GM12873 (cell line): ENCODE data around the gene KIAA1671.

ENCODE experiments used
- TF ChIP-seq, protein P1 (sequence below): IDR thresholded peaks from 2 replicates; pipeline ENCODE4 v1.5.1; 2012; ENCODE audit warnings: low read depth, mild to moderate bottlenecking, moderate library complexity, low read length, control low read depth; ENCODE audit not compliant: insufficient read depth; ENCODE audit errors: missing control alignments

The KIAA1671 gene

DNA sequence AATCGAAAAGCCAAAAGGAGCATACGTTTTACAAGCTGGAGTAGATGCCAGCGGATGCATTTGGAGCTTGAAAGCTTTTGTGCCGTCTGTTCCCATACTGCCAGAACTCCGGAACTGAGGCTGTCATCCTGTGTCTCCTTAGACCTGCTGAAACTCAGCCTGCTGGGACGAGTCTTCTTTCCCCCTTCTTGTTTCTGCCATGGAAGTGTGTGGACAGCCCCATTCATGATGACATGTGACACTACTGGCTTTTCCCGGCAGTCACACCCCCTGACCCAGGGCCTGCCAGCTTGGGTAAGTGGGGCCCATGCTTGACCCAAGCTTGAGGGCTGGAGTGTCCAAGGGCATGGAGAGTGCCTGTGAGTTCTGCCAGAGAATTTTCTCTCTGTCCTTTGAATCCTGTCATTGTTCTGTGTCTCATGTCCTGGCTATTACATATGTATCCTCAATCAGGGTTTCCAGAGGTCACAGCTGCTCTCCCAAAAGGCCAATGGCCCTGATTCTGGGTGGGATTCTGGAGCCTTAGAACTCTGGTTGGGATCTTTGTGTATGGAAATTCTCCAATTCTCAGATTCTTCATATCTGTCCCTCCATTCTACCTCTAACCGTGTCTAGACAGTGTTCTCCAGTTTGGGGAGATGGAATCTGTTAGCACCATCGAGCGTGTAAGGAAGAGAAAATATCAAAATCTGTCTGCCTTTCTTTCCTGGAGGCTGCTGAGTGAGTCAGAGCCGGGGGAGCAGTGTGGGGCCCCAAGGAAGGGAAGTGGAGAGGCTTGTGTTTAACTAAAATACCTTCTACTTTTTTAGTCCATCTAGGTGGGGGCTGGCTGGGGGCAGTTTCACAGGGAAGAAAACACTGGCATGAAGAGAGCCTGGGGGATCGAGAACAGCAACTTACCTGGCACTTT is 73.2 kb downstream of the KIAA1671 start:
- TF ChIP-seq, protein P1, sequence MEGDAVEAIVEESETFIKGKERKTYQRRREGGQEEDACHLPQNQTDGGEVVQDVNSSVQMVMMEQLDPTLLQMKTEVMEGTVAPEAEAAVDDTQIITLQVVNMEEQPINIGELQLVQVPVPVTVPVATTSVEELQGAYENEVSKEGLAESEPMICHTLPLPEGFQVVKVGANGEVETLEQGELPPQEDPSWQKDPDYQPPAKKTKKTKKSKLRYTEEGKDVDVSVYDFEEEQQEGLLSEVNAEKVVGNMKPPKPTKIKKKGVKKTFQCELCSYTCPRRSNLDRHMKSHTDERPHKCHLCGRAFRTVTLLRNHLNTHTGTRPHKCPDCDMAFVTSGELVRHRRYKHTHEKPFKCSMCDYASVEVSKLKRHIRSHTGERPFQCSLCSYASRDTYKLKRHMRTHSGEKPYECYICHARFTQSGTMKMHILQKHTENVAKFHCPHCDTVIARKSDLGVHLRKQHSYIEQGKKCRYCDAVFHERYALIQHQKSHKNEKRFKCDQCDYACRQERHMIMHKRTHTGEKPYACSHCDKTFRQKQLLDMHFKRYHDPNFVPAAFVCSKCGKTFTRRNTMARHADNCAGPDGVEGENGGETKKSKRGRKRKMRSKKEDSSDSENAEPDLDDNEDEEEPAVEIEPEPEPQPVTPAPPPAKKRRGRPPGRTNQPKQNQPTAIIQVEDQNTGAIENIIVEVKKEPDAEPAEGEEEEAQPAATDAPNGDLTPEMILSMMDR = no peak

DNA sequence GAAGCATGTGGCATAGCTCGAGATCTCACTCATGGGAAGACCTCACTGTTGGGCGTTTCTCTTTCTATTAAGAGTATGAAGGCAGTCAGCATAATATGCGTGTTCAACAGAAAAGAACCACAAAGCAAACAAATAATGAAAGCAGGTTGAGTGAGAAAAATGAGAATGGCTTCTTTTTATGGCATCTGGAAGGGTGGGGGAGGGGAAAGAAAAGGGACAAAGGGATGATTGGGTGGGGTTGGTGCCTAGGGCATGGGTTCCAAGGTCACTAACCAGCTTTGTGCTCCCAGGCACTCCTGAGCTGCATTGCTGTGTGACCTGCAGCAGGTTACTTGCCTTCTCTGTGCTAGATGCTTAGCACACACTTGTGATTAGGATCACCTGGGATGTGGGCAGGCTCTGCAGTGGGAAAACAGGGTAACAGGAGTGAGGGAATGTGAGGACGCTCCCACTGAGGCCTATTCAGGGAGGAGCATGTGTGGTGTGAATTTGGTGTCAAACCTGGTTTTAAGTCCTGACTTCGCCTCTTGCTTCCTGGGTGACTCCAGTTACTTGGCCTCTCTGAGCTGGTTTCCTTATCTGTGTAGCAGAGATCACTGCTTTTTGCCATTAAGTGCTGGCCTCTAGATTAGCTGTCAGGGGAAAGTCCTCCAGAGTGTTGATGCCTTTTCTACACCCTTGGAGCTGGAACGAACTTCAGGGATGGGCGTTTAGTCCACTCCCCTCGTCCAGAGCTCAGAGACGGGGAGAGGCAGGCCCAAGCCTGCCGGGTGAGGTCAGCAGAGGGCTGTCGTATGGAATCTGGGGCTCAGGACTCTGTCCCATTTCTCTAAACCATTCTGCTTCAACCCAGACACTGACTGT is 74.8 kb downstream of the KIAA1671 start:
- TF ChIP-seq, protein P1 = no peak

DNA sequence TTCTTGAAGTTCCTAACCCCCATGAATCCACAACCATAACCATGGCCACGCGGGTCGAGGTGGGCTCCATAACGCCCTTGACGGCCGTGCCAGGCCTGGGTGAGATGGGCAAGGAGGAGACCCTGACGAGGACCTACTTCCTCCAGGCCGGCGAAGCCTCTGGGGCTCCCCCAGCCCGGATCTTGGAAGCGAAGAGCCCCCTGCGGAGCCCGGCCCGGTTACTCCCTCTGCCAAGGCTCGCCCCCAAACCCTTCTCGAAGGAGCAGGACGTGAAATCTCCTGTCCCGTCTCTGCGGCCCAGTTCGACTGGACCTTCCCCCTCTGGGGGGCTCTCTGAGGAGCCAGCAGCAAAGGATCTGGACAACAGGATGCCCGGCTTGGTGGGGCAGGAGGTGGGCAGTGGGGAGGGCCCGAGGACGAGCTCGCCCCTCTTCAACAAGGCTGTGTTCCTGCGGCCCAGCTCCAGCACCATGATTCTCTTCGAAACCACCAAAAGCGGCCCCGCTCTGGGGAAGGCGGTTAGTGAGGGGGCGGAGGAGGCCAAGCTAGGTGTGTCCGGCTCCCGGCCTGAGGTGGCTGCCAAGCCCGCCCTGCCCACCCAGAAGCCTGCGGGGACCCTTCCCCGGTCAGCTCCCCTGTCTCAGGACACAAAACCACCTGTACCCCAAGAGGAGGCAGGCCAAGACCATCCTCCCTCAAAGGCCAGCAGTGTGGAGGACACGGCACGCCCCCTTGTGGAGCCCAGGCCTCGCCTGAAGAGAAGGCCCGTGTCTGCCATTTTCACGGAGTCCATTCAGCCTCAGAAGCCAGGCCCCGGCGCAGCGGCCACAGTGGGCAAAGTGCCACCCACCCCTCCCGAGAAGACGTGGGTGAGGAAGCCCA is 75.7 kb downstream of the KIAA1671 start:
- TF ChIP-seq, protein P1 = peak; percentile 40

DNA sequence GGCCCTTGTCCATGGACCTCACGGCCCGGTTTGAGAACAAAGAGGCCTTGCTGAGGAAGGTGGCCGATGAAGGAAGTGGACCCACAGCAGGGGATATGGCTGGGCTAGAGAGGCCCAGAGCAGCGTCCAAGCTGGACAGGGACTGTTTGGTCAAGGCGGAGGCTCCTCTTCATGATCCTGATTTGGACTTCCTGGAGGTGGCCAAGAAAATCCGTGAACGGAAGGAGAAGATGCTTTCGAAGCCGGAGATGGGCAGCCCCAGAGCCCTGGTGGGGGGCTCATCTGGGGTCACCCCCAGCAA is 76.3 kb downstream of the KIAA1671 start:
- TF ChIP-seq, protein P1 = no peak

DNA sequence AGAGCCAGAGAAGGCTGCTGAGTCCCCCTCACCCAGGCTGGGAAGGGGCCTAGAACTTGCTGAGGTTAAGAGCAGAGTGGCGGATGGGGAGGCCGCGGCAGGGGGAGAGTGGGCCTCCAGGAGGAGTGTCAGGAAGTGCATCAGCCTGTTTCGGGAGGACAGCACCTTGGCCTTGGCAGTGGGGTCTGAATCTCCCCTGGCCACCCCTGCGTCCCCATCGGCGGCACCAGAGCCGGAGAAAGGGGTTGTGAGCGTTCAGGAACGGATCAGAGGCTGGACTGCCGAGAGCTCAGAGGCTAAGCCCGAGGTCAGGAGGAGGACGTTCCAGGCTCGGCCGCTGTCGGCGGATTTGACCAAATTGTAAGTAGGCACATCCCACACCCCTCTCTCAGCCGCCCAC is 76.7 kb downstream of the KIAA1671 start:
- TF ChIP-seq, protein P1 = no peak

GRCh38 chr22:25030636-25031035 is 78.1 kb downstream of the KIAA1671 start:
- TF ChIP-seq, protein P1 = no peak

DNA sequence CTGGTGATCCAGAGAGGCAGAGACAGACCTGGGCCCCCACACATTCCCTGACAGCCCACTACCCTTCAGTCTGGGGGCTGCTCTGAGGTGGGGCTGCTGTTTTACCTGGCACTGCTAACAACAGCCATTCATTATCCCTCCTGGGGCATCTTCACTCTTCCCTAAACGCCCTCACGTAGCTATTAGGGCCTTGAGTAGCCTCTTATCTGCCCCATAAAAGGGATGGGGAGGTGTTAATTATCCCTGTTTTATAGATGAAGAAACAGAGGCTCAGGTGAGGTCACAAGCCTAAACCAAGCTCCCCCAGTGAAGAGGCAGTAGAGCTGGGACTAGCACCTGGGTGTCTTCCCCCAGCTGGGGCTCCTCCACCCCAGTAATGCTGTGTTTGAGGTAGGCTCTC is 79.5 kb downstream of the KIAA1671 start:
- TF ChIP-seq, protein P1 = no peak
